Ishikawa (cell line): Measurements from ENCODE around the gene FGFBP3.

Experiments used
- CEBPB ChIP-seq: IDR thresholded peaks from 2 replicates; pipeline ENCODE4 v1.6.1; 2012
- CREB1 ChIP-seq: IDR thresholded peaks from 2 replicates; pipeline ENCODE4 v1.6.1; 2012; ENCODE audit warnings: low read depth
- EGR1 ChIP-seq: IDR thresholded peaks from 2 replicates; pipeline ENCODE4 v1.6.1; 2012
- EP300 ChIP-seq: IDR thresholded peaks from 2 replicates; pipeline ENCODE4 v1.6.1; 2012; ENCODE audit warnings: borderline replicate concordance
- FOXM1 ChIP-seq: IDR thresholded peaks from 2 replicates; pipeline ENCODE4 v1.6.1; 2012; ENCODE audit warnings: low read depth, borderline replicate concordance
- NFIC ChIP-seq: IDR thresholded peaks from 2 replicates; pipeline ENCODE4 v1.6.1; 2012
- RAD21 ChIP-seq: IDR thresholded peaks from 2 replicates; pipeline ENCODE4 v1.6.1; 2012; ENCODE audit warnings: low read depth
- REST ChIP-seq: IDR thresholded peaks from 2 replicates; pipeline ENCODE4 v1.6.1; 2012; ENCODE audit warnings: low read depth, mild to moderate bottlenecking
- TAF1 ChIP-seq: IDR thresholded peaks from 2 replicates; pipeline ENCODE4 v1.6.1; 2012; ENCODE audit warnings: low read depth, mild to moderate bottlenecking
- TCF12 ChIP-seq: IDR thresholded peaks from 2 replicates; pipeline ENCODE4 v1.6.1; 2012; ENCODE audit warnings: low read depth
- TEAD4 ChIP-seq: IDR thresholded peaks from 2 replicates; pipeline ENCODE4 v1.6.1; 2012
- USF1 ChIP-seq: IDR thresholded peaks from 2 replicates; pipeline ENCODE4 v1.6.1; 2012
- YY1 ChIP-seq: IDR thresholded peaks from 2 replicates; pipeline ENCODE4 v1.6.1; 2012; ENCODE audit warnings: low read depth
- ZBTB7A ChIP-seq: IDR thresholded peaks from 2 replicates; pipeline ENCODE4 v1.6.1; 2012; ENCODE audit warnings: low read depth
- TF ChIP-seq, protein P1 (sequence below): IDR thresholded peaks from 2 replicates; pipeline ENCODE4 v1.6.1; 2012

Gene FGFBP3

GRCh38 chr10:91941426-91941825, 32.1 kb upstream of the FGFBP3 start:
- TF ChIP-seq TAF1 (no peak), YY1 (no peak), TCF12 (no peak), FOXM1 (no peak), NFIC (no peak), REST (no peak), USF1 (no peak)

DNA sequence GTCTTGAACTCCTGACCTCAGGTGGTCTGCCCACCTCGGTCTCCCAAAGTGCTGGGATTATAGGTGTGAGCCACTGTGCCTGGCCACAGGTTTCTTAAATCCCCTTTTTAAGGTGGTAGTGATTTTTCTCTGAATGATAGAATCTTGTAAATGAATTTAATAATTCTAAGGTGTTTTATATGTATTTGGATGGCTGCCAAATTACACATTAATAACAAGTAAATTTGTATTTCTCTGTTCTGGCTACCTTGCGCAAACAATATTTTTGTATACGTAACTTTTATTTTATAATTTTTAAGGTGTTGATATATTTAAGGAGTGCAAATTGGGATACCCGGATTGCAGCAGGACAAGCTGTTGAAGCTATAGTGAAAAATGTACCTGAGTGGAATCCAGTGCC, 30.4 kb upstream of the FGFBP3 start:
- TF ChIP-seq TAF1: no peak
- TF ChIP-seq EGR1: no peak
- no peak for TF ChIP-seq FOXM1
- TF ChIP-seq TEAD4: no peak
- TF ChIP-seq, protein P1, sequence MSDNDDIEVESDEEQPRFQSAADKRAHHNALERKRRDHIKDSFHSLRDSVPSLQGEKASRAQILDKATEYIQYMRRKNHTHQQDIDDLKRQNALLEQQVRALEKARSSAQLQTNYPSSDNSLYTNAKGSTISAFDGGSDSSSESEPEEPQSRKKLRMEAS: no peak

GRCh38 chr10:91935886-91936285, 26.6 kb upstream of the FGFBP3 start:
- TF ChIP-seq TCF12: no peak
- TF ChIP-seq, protein P1: no peak
- TF ChIP-seq YY1: no peak
- no peak for TF ChIP-seq ZBTB7A

DNA sequence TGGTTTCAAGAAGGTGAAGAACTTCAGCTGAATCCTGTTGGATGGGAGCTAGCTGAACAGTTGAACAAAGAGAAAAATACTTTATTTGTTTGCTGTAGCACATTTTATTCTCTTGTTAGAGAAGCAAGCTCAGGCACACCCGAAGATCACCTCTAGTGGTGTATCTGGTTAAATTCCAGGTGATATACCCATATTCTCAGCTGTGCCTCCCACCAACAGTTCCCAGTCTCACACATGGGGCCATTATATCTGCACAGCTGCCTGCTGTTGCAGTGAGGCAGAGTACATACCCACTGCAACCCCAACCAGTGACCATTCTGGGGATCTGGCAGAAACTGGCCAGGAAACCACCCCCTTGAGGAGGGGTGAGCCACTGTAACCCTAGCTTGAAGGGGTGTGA, 23.5 kb upstream of the FGFBP3 start:
- no peak for TF ChIP-seq YY1
- no peak for TF ChIP-seq EGR1
- TF ChIP-seq TAF1: no peak
- no peak for TF ChIP-seq ZBTB7A
- no peak for TF ChIP-seq CREB1
- TF ChIP-seq, protein P1: no peak
- TF ChIP-seq RAD21: no peak
- no peak for TF ChIP-seq REST
- no peak for TF ChIP-seq USF1
- TF ChIP-seq NFIC: no peak
- TF ChIP-seq EP300: no peak
- no peak for TF ChIP-seq CEBPB

- TF ChIP-seq FOXM1 (no peak), CREB1 (no peak), CEBPB (no peak), EP300 (no peak), ZBTB7A (no peak), REST (no peak), USF1 (no peak)
Observed at GRCh38 chr10:91931526-91932190, 22.4 kb upstream of the FGFBP3 start.
